SU-DHL-6 (cell line): Measurements from ENCODE around the gene ABR.
"Not testable (repeated sequence)": the region's sequence is repeated elsewhere in the genome, so short reads cannot be mapped to it uniquely, and the experiment has no call there.

Experiments
- H2AFZ ChIP-seq: fragments of 200-600 bp; sonication (generic); 2 replicates; pipeline ENCODE4 v1.6.1; 2014; ENCODE audit warnings: low read depth, mild to moderate bottlenecking, moderate library complexity, mixed read lengths, antibody characterized with exemption, low read length; ENCODE audit not compliant: severe bottlenecking
- H3F3A ChIP-seq: fragments of 200-600 bp; shearing (Covaris generic); 2 replicates; pipeline ENCODE4 v1.6.0; 2016; ENCODE audit warnings: antibody characterized with exemption, mild to moderate bottlenecking; ENCODE audit not compliant: insufficient read depth
- H3K27ac ChIP-seq: fragments of 200-600 bp; sonication (generic); 2 replicates; pipeline ENCODE4 v1.5.1; 2016; ENCODE audit warnings: low read depth, mild to moderate bottlenecking, low read length, moderate library complexity, mixed read lengths
- H3K27me3 ChIP-seq: fragments of 200-600 bp; sonication (generic), shearing (Covaris generic); 2 replicates; pipeline ENCODE4 v1.6.0; 2014; ENCODE audit warnings: mild to moderate bottlenecking, low read length
- H3K36me3 ChIP-seq: fragments of 200-600 bp; sonication (generic); 2 replicates; pipeline ENCODE4 v1.6.1; 2014; ENCODE audit warnings: mild to moderate bottlenecking, low read length, mixed read lengths
- H3K4me2 ChIP-seq: fragments of 300-600, 200-600 bp; shearing (Covaris generic), sonication (generic); 2 replicates; pipeline ENCODE4 v1.6.0; 2014; ENCODE audit warnings: low read length, low read depth, mild to moderate bottlenecking; ENCODE audit not compliant: poor library complexity, severe bottlenecking
- H3K4me3 ChIP-seq: fragments of 200-600 bp; sonication (generic); 2 replicates; pipeline ENCODE4 v1.5.1; 2014; ENCODE audit warnings: antibody characterized with exemption, low read length, mild to moderate bottlenecking, mixed read lengths; ENCODE audit not compliant: insufficient read depth, poor library complexity, severe bottlenecking
- H3K79me2 ChIP-seq: fragments of 200-600 bp; sonication (generic); 2 replicates; pipeline ENCODE4 v1.6.1; 2014; ENCODE audit warnings: mild to moderate bottlenecking, low read length, moderate library complexity; ENCODE audit not compliant: insufficient read depth
- H3K9ac ChIP-seq: fragments of 200-600 bp; sonication (generic); 2 replicates; pipeline ENCODE4 v1.7.0; 2014; ENCODE audit warnings: mild to moderate bottlenecking, low read length
- H3K9me2 ChIP-seq: fragments of 200-600 bp; sonication (generic); replicated peaks from 2 replicates; pipeline ENCODE4 v1.6.1; 2014; ENCODE audit warnings: low read length; ENCODE audit not compliant: insufficient read depth
- H3K9me3 ChIP-seq: fragments of 200-600 bp; sonication (generic); 2 replicates; pipeline ENCODE4 v1.6.1; 2014; ENCODE audit warnings: low read length, mixed read lengths; ENCODE audit not compliant: insufficient read depth
- H4K20me1 ChIP-seq: fragments of 200-600 bp; sonication (generic); 2 replicates; pipeline ENCODE4 v1.6.1; 2014; ENCODE audit warnings: low read depth, mild to moderate bottlenecking, antibody characterized with exemption, low read length, moderate library complexity, mixed read lengths
- CTCF ChIP-seq: fragments of 200-600 bp; sonication (generic); IDR thresholded peaks from one replicate; pipeline ENCODE4 v1.5.1; 2017; ENCODE audit warnings: antibody characterized with exemption, mild to moderate bottlenecking, low read length, moderate library complexity; ENCODE audit not compliant: insufficient read depth, poor library complexity, severe bottlenecking
- EZH2phosphoT487 ChIP-seq: fragments of 200-600 bp; sonication (generic), shearing (Covaris generic); conservative IDR thresholded peaks from 2 replicates; pipeline ENCODE4 v1.6.1; 2018; ENCODE audit warnings: mild to moderate bottlenecking, antibody characterized with exemption, low read length, moderate library complexity, mixed read lengths

ABR gene

GRCh38 chr17:1203111-1203966, 23.6 kb upstream of the ABR start:
- H3K27ac ChIP-seq, result peak overlapping the region; percentile 98; the same call in 1 of the 2 replicates
- H3K4me2 ChIP-seq, result peak overlapping the region; percentile 67
- H2AFZ ChIP-seq, result no peak overlapping the region
- no peaks in the 10 kb centered on the region for H3K9me3 ChIP-seq
- no peaks in the 10 kb centered on the region for H3K27me3 ChIP-seq
- TF ChIP-seq CTCF (no peak), EZH2phosphoT487 (no peak)
- H3K36me3 ChIP-seq, result no peaks in the 10 kb centered on the region
- H3K4me3 ChIP-seq, result no peak overlapping the region
- peaks cover 42% of the 10 kb centered on the region; the same call in 1 of the 2 replicates for H3K79me2 ChIP-seq
- H4K20me1 ChIP-seq, result no peaks in the 10 kb centered on the region; the same call in 1 of the 2 replicates
- H3K9ac ChIP-seq, result no peak overlapping the region
- peaks cover 59% of the 10 kb centered on the region for H3F3A ChIP-seq
- no peaks in the 10 kb centered on the region for H3K9me2 ChIP-seq

GRCh38 chr17:1202291-1202690, 22.5 kb upstream of the ABR start:
- Histone ChIP-seq H3K9me3 (no peaks in the 10 kb centered on the region), H3K27ac (peak overlapping the region; percentile 98), H3K9ac (no peak overlapping the region), H3K9me2 (no peaks in the 10 kb centered on the region), H3F3A (peaks cover 67% of the 10 kb centered on the region), H3K4me2 (peak overlapping the region; percentile 67), H3K79me2 (peaks cover 41% of the 10 kb centered on the region), H2AFZ (no peak overlapping the region), H4K20me1 (no peaks in the 10 kb centered on the region; the same call in 1 of the 2 replicates), H3K27me3 (no peaks in the 10 kb centered on the region), H3K36me3 (no peaks in the 10 kb centered on the region), H3K4me3 (peak overlapping the region; percentile 1)
- TF ChIP-seq EZH2phosphoT487 (no peak), CTCF (no peak)

GRCh38 chr17:1201132-1201702, 21.4 kb upstream of the ABR start:
- no peaks in the 10 kb centered on the region for H3K36me3 ChIP-seq
- no peak overlapping the region for H3K4me3 ChIP-seq
- no peaks in the 10 kb centered on the region; the same call in 1 of the 2 replicates for H4K20me1 ChIP-seq
- H3K79me2 ChIP-seq, result peaks cover 46% of the 10 kb centered on the region
- peak overlapping the region; percentile 32 for H3K9ac ChIP-seq
- H3K4me2 ChIP-seq, result peak overlapping the region; percentile 67
- no peaks in the 10 kb centered on the region for H3K9me3 ChIP-seq
- H3K27me3 ChIP-seq, result no peaks in the 10 kb centered on the region
- no peak overlapping the region for H2AFZ ChIP-seq
- no peak for TF ChIP-seq CTCF
- no peak for TF ChIP-seq EZH2phosphoT487
- H3F3A ChIP-seq, result peaks cover 64% of the 10 kb centered on the region
- peak overlapping the region; percentile 98 for H3K27ac ChIP-seq
- H3K9me2 ChIP-seq, result no peaks in the 10 kb centered on the region

GRCh38 chr17:1199271-1199743, 19.5 kb upstream of the ABR start:
- not testable (repeated sequence) for H3K27me3 ChIP-seq, H3K9me2 ChIP-seq, H3K9me3 ChIP-seq, H3K4me3 ChIP-seq, H2AFZ ChIP-seq, H4K20me1 ChIP-seq, H3K36me3 ChIP-seq
- Histone ChIP-seq H3F3A (peaks cover 53% of the 10 kb centered on the region), H3K4me2 (peak overlapping the region; percentile 67), H3K9ac (peak overlapping the region; percentile 38), H3K27ac (peak overlapping the region; percentile 98), H3K79me2 (peaks cover 35% of the 10 kb centered on the region)
